ENCODE results near the gene LRP10.
"Not testable (repeated sequence)": the region's sequence is repeated elsewhere in the genome, so short reads cannot be mapped to it uniquely, and the experiment has no call there.

The LRP10 gene, protein sequence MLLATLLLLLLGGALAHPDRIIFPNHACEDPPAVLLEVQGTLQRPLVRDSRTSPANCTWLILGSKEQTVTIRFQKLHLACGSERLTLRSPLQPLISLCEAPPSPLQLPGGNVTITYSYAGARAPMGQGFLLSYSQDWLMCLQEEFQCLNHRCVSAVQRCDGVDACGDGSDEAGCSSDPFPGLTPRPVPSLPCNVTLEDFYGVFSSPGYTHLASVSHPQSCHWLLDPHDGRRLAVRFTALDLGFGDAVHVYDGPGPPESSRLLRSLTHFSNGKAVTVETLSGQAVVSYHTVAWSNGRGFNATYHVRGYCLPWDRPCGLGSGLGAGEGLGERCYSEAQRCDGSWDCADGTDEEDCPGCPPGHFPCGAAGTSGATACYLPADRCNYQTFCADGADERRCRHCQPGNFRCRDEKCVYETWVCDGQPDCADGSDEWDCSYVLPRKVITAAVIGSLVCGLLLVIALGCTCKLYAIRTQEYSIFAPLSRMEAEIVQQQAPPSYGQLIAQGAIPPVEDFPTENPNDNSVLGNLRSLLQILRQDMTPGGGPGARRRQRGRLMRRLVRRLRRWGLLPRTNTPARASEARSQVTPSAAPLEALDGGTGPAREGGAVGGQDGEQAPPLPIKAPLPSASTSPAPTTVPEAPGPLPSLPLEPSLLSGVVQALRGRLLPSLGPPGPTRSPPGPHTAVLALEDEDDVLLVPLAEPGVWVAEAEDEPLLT

DNA sequence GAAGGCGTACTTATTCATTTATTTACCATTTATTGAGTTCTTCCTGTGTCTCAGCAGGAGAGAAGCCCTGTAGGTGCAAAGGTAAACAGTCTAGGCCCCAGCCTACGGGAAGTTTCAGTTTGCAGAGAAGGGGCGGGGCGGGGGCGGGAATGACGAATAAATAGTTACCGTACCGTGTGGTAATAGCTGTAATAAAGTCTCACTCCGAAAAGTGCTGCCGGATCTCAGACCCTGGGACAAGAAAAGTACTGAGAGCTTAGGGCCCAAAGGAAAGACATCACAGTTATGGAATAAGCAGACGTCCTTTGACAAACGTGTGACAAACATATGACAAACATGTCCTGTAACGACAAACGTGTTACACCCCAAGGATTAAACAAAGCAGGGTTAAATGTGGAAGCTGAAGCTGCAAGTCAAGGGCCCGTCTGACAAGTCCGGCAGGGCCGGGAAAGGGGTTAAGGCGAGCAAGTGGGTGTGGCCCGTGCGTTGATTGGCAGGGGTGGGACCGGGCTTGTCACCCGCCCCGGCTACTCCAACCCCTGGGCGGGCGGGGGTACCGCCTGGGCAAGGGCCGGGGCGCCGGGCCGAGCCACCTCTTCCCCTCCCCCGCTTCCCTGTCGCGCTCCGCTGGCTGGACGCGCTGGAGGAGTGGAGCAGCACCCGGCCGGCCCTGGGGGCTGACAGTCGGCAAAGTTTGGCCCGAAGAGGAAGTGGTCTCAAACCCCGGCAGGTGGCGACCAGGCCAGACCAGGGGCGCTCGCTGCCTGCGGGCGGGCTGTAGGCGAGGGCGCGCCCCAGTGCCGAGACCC is at the start of gene LRP10:
Gene LRP10, plus strand, starts transcription at position 517 of the 809 bp plus-strand sequence. CDS start 564 bp downstream, outside the sequence.
- DNase-seq (ENCODE audit: low read depth in 2 of 2): peak; percentile 66 to 67

DNA sequence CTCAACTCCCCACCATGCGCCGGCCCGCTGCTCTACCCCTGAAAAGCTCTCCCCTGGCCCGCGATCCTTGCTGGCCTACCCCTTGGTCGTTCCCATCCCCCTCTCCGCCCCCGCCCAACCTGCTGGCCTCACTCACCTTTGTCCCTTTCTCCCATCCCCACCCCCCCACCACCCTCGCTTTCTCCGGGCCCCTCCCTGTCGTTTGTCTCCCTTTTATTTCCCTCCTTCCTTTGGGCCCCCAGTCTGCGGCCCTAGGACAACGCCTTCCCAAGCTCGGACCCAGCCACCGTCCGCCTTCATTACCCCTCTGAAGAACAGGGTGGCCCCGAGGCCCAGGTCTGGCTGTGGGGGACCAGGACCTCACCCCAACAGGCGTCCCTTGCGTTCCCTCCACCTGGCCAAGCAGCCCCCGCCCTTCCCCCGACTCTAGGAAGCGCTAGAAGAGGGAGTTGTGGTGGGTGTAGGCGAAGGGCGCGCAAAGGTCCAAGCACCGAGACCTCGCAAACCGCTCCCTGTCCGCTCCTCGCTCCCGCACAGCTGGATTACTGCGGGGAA is 49.4 kb upstream of the LRP10 start:
- DNase-seq (ENCODE audit: low read depth in 2 of 2): no peak

DNA sequence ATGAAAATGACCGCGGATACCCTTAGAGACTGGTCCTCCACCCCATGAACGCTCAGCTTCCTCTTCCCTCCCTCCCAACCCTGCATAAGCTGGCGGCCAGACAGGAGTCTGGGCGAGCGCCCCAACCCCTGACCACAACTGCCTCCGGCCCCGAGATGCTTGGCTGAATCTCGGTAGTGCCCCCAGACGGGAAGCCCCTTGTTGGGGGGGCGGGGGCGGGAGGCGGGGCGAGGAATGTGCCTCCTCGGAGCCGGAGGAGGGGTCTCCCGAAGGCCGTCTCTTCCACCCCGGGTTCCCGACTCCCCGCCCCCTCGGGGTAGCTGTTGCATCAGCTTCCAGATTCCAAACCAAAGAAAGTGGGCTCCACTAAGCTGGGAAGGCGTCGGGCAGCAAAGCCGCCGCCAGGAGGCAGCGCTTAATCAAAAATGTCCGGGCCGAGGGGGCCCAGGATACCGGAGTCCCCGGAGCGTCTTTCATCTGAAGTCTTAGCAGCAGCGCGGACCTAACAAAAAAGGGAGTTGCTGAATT is 48.9 kb upstream of the LRP10 start:
- peak; percentile 51 to 55 for DNase-seq (ENCODE audit: low read depth in 2 of 2)

DNA sequence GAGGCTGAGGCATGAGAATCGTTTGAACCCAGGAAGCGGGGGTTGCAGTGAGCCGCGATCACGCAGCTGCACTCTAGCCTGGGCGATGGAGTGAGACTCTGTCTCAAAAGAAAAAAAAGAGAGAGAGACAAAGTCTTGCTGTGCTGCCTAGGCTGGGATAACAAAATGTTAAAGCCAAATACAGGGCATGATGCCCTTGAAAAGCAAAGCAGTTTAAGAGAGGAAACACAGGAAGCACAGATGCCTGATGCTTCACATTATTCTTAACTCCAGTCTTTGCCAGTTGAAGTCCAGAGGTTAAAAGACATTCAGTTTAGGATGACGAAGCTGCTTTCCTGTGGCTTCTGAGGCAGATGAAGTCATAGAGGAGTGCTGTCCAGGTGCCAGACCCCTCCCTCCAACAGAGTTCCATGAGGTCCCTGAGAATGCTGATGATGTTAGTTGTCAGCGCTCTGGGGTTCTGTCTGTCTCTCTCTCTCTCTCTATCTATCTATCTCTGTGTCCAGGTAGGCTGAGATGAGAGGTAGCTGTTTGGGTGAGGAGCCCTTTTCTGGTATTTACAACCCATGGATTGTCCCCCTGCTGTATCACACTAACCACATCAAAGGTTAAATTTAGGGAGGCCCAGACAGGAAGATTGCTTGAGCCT is 46.7 kb upstream of the LRP10 start:
- no peak for DNase-seq (ENCODE audit: low read depth in 2 of 2)

DNA sequence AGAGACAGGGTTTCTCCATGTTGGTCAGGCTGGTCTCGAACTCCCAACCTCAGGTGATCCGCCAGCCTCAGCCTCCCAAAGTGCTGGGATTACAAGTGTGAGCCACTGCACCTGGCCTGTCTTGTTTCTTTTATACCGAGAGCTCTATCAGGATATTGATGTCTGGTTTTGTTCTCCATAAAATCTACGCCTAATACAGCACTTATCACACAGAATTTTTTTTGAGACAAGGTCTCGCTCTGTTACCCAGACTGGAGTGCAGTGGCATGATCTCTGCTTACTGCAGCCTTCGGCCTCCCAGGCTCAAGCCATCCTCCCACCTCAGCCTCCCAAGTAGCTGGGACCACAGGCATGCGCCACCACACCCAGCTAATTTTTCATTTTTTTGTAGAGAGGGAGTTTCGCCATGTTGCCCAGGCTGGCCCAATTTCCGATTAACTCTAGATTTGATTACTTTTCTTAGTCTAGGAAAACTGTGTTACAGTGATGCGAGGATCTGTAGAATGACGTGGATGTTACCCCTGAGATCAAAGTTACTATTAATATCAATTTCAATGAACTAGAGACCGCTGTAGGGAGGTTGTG is 42.4 kb upstream of the LRP10 start:
- not testable (repeated sequence) for DNase-seq (ENCODE audit: low read depth in 2 of 2)

DNA sequence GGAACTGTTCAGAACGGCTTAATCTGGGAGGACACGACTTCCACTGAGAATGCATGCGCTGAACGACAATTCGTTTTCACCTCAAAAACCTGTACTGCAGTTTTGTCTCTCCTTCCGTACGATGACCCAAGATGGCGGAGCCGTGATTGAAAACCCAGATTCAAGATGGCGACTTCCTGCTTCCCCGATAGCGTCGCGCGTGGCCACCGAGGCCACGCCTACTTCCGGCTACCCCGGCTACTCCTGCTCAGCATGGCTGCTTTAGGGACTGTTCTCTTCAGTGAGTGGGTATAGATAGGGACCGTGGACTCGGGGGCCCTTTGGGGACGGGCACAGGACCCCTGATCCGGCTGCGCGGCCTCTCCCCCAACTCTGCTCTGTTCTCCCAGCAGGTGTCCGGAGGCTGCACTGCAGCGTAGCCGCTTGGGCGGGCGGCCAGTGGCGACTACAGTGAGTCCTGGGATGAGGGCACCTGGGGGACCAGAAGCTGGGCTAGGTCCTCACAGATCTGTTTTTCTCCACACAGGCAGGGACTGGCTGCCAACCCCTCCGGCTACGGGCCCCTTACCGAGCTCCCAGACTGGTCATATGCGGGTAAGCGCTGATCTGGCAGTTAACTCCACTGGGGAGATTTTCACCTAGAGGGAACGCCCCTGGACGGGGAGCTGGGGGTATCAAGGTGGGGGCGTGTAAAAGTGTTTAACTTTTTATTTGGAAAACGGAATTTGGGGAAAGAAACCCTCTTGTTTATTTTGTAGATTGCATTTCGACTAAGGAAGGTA is 41.7 kb upstream of the LRP10 start, which contains the start of gene MRPL52:
Gene MRPL52, plus strand, starts transcription at position 227 of the 782 bp plus-strand sequence. Its CDS starts 26 bp downstream, at position 253.
- peak; percentile 81 to 87 for DNase-seq (ENCODE audit: low read depth in 2 of 2)

DNA sequence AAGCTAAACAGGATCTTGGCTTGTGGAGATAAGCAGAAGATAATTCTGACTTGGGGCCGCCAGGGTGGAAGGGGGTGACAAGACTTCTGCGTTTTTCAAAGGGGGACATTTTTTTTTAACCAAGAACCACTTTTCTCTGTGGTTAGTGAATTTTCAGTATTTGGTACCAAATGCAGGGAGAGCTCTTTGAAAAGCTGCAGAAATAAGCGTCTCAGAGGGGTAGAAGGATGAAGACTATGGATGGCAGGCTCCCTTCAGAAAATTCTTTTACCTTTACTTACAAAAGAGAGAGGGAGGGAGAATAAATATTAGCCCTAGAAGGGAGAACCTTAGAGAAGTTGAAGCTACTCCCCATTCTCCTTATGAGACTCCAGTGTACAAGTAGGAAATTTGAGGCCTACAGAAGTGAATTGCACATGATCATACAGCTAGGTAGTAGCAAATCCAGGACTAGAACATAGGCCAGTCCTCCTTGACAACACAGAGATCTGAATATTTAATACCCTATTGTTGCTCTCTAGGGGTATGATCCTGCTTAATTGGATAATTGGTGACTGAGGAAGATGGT is 41.0 kb upstream of the LRP10 start:
- DNase-seq (ENCODE audit: low read depth in 2 of 2): no peak

DNA sequence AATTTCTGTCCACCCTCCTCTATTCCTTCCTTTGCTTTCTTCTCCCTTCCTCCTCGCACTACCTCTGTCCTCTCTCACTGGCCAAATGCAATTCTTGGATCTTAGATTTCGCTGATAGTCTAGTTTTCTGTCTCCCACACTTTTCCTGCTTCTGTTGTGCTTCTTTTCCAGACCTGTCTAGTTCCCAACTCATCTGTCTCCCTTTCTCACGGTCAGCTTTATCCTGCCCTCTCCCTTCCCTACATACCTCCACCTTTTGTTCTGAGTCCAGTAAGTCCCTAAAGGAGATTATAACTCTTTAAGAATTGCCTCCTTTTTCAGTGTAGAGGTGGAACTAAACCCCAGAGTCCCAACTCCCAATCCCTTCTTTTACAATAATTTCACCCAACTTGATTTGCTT is 36.0 kb upstream of the LRP10 start:
- no peak for DNase-seq (ENCODE audit: low read depth in 2 of 2)

DNA sequence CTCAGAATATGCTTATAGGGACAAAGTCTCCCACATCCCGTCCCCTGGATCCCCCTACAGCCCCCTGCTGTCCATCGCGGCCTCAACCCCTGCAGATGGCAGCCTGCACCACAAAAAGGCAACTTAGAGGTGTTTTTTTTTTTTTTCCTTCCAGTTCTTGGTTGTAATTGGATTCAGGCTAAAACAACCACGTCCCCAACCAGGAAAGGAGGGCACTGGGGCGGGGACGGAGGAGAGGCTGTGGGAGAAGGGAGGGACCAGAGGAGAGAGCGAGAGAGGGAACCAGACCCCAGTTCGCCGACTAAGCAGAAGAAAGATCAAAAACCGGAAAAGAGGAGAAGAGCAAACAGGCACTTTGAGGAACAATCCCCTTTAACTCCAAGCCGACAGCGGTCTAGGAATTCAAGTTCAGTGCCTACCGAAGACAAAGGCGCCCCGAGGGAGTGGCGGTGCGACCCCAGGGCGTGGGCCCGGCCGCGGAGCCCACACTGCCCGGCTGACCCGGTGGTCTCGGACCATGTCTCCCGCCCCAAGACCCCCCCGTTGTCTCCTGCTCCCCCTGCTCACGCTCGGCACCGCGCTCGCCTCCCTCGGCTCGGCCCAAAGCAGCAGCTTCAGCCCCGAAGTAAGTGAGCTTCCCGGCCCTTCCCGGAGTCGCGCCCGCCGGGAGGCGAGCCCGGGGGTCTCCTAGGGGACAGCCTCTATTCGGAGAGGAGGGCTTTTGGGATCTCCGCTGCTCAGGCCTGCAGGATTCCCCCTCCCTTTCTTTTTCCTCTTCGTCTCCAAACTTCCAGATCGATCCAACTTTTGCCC is 35.0 kb upstream of the LRP10 start, which contains the start of gene MMP14:
Gene MMP14, plus strand, starts transcription at position 285 of the 813 bp plus-strand sequence. Its CDS starts 233 bp downstream, at position 518.
- no peak for DNase-seq (ENCODE audit: low read depth in 2 of 2)

DNA sequence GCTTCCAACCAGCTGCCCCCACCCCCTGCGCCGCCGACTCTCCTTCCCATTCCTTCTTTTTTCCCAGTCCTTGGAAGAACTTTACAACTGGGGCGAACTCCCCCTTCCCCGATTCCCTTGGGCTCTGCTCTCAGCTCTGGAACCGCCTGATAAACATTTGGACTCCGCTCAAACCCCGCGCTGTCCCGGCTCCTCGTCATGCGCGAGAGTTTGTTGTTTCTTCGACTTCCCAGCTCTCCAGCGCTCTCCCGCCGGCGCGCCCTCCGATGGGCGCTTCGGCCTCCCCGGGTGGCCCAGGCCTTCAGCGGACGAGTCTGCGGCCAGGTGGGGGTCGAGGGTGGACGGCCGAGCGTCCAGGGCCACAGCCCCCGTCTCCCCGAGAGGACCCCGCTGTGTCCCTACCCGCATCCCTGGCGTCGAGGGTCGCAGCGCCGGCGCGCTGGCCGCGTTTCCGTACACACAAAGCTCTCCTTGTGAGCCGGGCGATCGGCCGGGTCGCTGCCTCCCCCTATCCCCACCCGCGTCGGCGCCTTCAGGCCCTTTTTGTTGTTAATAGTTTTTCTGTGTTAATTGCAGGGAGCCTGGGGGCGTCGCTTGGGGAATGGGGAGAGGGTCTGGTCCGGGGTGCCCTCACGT is 34.3 kb upstream of the LRP10 start:
- no peak for DNase-seq (ENCODE audit: low read depth in 2 of 2)

DNA sequence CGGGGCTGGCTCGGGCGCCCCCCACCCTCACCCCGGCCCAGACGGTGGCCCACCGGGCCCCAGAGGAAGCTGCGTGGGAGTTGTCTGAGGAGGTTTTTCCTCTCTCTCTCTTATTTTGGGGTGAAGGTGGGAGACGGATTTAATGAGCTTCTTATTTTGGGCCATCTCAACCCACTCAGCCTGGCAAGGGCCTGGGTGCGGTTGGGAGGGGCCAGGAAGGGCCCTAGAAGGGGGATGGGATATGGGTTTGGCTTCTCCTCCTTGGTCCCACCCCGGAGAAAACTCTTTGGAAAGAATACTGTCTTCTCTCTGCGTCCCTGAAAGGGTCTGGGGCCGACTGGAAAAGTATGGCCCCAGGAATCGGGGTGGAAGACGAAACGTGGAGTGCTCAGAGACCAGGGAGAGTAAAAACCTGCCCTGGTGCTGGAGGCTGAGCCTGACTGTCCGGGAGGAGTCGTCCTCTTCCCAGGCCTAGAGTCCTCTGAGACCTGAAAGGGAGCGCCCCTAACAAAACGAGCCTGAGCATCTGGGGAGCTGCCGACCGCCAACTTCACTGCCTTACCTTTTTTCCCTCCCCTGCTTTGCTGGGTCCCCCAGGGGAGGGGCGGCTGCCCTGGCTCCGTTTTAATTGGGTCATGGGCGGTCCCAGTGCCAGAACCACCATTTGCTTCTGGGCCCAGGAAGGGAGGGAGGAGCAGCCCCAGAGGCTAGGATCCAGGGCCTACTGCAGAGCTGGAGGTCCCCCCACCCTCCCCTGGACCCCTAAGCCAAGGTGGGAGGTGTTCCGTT is 33.6 kb upstream of the LRP10 start:
- no peak for DNase-seq (ENCODE audit: low read depth in 2 of 2)

DNA sequence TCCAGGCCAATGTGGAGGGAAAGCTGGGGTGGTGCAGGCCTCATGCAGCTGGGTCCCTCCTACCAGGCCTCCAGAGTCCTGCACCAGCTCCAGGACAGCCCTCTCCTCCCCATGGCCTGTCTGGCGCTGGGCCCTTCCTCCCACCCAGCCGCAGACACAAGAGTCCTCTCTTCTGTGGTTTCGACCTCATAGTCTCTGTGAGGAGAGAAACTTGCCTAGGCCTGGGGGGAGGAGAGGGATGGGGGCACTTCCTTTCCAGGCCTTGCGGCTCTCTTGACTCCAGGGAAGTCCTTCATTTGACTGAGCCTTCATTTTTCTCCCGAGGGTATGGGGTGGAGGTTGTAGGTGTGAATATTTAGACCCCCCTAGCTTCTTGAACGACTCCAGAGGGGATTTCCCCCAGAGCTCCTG is 32.9 kb upstream of the LRP10 start:
- DNase-seq (ENCODE audit: low read depth in 2 of 2): no peak

DNA sequence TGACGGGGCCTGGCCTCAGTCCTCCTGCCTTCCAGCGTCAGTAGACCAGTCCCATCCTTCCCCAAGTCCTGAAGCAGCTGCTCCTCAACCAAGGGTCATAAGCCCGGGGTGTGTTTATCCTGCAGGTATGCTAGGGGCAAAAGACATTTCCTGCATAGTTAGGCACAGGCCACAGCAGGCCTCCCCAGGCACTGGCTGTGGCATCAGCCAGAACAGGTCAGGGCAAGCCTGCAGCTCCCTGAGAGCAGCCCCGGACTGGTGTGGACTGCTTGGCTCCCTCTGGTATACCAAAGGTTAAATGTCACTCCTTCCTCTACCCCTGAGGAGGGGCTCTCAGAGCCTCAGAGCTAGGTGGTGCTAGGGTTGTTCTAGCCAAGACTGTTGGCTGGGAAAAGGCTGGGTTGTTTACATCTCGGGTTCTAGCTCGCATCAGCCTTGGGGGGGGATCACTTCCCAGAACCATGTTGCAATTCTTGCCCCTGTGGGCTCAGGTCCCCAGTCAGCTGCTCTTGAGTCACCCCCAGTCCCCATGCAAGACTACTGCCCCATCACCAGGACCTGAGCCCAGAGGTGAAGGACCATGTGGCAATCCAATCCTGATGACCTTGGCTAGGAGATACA is 32.3 kb upstream of the LRP10 start:
- DNase-seq (ENCODE audit: low read depth in 2 of 2): no peak

DNA sequence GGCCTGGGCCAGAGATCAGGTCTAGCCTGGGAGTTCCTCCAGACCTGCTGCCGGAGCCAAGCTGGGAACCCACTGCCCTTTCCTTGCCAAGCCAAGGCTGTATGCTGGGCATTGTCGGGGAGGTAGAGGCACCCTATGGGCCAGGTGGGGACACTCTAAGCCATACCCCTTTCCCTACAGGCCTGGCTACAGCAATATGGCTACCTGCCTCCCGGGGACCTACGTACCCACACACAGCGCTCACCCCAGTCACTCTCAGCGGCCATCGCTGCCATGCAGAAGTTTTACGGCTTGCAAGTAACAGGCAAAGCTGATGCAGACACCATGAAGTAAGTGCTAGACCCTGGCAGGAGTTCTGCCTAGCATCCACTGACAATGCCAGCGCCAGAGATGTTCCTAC is 30.2 kb upstream of the LRP10 start:
- no peak for DNase-seq (ENCODE audit: low read depth in 2 of 2)

DNA sequence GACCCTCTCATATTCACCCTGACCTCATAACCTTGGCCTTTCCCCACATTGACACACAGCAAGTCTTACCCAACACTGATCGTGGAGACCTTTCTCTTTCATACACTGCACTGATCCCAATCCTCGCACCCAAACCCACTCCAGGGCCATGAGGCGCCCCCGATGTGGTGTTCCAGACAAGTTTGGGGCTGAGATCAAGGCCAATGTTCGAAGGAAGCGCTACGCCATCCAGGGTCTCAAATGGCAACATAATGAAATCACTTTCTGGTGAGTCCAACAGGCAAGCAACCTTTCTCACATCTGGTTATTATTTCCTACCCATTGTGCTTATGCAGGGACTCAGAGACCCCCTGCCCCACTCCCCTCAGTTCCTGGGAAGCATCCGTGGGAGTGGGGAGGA is 29.8 kb upstream of the LRP10 start:
- no peak for DNase-seq (ENCODE audit: low read depth in 2 of 2)

DNA sequence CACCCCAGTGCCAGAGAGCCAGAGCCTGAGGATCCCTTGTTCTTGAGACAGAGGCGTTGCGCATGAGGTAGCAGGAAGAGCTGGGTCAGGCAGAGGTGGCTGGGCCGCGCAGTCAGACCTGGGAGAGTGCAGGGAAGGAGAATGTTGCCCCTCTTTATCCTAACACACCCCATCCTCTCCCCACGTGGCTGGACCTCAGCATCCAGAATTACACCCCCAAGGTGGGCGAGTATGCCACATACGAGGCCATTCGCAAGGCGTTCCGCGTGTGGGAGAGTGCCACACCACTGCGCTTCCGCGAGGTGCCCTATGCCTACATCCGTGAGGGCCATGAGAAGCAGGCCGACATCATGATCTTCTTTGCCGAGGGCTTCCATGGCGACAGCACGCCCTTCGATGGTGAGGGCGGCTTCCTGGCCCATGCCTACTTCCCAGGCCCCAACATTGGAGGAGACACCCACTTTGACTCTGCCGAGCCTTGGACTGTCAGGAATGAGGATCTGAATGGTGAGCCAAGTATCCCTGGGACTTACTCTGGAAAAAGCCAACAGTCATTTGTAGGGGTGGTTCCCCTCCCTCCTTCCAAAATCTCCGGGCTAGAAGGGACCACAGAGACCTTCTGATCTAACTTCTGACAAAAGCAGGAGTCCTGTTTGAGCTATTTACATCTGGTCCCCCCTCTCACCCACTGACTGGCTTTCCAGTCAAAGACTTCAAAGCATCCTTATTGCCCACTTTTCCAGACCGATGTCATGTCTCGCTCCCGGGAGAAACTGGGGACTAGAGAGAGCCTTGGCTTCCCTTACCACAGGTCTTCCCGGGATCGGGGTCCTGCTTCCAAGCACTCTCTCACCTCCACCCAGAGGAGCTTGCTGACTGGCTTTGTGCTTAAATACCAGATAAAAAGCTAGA is 29.1 kb upstream of the LRP10 start:
- DNase-seq (ENCODE audit: low read depth in 2 of 2): no peak
